ENCODE results near the gene CACNA1S.

CACNA1S gene

DNA sequence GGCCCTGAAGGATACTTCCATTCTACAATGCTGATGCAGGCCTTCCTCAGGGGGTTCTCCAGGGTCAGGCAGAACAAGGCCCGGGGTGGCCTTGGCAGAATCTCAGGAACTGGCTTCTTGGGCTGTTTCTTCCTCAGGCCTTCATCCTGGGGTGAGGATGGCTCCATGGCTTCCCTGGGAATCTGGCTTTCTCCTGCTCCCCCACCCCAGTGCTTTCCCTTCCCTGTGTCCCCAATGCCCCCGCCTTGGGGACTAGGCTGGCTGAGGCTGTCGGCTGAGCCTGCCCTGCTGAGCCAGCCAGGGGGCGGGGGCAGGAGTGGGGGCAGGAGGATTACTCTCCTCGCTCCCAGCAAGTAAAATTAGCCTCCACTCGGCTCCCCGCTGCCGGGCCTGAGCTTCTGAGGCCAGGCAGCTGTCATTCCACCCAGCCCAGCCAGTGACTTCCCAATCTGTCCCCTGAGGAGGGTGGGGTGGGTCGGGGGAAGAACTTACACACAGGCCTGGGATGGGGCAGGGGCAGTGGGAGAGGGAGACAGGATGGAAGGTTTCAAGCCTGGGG lies at the start of gene CACNA1S:
CACNA1S (minus strand) TSS at position 254 of the 559 bp plus-strand sequence; CDS start at position 167, 87 bp downstream.
- DNase-seq (ENCODE audit: low read depth) = no peak

DNA sequence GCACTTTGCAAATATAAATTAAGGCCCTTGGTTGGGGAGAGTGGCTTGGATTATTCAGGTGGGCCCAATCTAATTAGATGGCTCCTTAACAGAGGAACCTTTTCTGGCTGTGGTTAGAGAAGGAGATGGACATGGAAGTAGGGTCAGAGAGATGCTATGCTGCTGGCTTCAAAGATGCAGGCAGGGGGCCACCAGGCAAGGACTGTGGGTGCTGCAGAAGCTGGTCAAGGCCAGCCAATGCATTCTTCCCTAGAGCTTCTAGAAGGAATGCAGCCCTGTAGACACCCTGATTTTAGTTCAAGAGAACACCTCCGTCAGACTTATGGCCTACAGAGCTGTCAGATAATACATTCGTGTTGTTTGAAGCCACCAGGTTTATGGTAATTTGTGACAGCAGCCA lies 45.7 kb upstream of the CACNA1S start:
- DNase-seq (ENCODE audit: low read depth) = no peak

- no peak for DNase-seq (ENCODE audit: low read depth)
Observed at GRCh38 chr1:201156819-201157218, 44.6 kb upstream of the CACNA1S start.

- DNase-seq (ENCODE audit: low read depth) = no peak
Observed at GRCh38 chr1:201156346-201156745, 44.1 kb upstream of the CACNA1S start.

GRCh38 chr1:201155354-201155753 lies 43.1 kb upstream of the CACNA1S start:
- DNase-seq (ENCODE audit: low read depth) = no peak

GRCh38 chr1:201154389-201155165 lies 42.4 kb upstream of the CACNA1S start, which contains the start of gene TMEM9:
Gene TMEM9, minus strand, starts transcription at chr1:201154474. Its CDS starts 551 bp downstream, at chr1:201153923.
- peak; percentile 91 for DNase-seq (ENCODE audit: low read depth)

- DNase-seq (ENCODE audit: low read depth) = no peak
Observed at GRCh38 chr1:201153474-201154388, 41.5 kb upstream of the CACNA1S start.

DNA sequence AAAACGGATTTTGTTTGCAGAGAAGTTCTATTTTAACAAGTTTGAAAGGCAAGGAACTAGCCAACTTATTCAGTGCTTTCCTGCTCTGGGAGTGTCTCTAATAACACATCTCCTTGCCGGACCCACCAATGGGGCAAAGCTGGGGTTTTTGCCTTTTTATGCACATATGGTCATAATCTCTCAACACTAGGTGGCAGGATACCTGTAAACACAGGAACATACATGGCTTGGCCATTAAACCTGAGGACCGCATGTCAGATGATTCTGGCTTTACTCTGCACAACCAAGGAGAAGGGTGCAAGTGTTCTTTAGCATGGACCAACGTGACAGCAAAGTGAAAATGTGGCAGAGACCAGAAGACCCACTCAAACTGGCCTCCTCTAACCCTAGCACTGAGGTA lies 37.2 kb upstream of the CACNA1S start:
- peak; percentile 27 for DNase-seq (ENCODE audit: low read depth)

- no peak for DNase-seq (ENCODE audit: low read depth)
Observed at GRCh38 chr1:201147396-201148015, 35.3 kb upstream of the CACNA1S start.

- no peak for DNase-seq (ENCODE audit: low read depth)
Observed at GRCh38 chr1:201146626-201147390, 34.6 kb upstream of the CACNA1S start.

GRCh38 chr1:201145816-201146215 lies 33.6 kb upstream of the CACNA1S start:
- DNase-seq (ENCODE audit: low read depth) = no peak

DNA sequence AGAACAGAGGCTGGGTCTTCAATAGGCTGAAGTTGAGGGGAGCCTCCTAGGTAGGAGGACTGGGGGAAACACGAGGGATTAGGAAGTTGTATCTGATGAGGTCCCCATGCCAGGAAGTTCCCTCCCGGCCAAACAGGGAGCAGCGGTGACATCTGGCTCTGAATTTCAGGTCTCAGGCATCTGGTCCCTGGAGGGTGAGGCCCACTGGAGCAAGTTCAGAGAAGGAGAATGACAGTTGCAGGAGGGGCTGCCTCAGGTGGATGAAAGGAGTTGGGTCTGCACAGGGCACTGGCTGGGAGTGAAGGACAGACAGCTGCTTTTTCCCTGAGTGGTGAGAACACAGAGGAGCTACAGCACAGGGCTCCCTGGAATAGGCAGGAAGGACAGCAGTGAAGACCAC lies 32.9 kb upstream of the CACNA1S start:
- no peak for DNase-seq (ENCODE audit: low read depth)

DNA sequence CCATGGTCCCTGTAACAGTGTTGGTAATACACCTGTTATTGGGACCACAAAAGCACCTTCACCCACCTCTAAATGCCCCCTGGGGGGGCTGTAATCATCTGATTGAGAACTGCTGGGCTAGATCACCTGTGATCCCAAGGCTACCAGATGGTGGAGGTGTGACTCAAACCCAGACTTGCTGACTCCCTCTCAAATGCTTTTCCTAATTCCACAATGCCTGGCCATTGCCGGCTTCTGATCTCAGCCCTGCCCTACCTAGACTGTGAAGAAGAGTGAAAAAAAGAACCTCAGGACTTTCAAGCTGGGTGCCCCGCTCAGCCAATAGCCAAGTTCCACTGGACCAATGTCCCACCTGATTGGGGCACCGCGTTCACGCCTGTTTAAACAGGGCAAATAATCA lies 32.5 kb upstream of the CACNA1S start:
- DNase-seq (ENCODE audit: low read depth) = no peak

- DNase-seq (ENCODE audit: low read depth) = no peak
Observed at GRCh38 chr1:201143726-201144635, 31.8 kb upstream of the CACNA1S start.

DNA sequence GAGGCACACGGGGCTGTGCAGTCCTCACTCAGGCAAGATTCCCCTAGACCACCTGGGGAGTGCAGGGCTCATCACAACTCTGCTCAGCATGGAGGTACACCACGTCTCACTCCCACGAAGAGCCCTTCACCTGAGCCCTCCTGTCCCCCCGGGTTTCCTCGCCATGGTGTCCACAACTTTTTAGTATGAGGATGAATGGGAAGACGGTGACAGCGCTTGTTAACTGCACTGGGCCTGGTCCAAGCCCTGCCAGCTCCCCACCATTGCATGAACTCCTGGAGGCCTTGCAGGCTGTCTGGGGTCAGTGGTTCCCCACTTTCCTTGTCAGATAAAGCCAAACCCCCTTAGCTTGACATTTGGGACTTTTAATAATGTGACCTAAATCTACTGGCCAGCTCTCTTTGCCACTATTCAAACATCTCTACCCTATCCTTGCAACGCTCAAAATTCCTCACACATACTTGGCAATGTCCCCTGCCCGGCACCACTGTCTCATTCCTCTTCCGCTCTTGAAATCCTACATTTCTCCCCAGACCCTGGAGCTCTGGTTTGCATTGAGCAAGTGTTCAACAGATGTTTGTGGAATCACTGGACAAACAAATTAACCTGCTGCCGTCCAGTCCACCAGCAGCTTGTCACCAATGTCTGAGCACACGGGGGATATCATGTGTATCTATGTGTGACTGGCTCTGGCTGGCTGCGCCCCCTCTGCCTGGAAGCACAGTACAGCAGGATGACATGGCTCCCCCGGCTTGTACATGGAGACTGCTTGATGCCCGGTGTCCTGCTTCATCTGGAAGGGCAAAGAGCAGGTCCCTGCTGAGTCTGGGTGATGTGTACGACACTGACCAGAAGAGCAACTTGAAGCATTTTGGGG lies 30.9 kb upstream of the CACNA1S start:
- peak; percentile 23 for DNase-seq (ENCODE audit: low read depth)

DNA sequence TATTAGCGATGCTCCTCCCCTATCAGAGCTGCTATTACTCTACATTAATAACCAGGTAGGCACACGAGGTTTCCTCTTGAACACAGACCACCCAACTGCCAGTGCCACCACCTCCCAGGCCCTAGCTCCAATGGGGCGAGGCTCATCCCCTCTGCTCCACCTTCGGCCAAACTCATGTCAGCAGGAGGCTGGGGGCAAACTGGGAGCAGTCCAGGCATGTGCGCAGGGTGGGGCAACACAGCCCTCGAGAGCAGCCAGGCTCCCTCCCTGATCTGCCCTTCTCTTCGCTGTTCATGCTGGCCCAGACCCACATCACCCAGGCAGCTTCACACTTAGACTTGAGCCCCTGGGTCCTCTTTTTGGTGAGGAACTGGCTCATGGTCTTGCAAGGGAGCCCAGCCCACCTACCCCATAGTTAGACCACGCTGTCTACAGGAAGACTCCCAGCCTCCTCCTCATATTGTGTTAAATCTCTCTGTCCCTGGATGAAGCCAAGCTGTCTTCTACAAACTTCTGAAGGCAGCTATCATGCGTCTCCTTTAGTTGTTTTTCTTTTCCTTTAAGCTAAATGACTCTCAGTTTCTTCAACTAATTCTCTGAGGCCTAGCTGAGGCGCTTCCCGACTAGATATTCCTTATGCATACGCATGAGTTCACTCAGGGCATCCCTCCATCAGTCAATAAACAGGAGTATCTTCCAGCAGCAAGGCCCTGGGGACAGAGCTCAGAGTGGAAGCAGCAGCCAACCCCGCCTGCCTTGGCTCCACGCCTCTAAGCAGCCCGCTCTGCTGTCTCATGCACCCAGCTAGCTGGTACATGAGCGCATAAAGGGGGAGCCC lies 30.0 kb upstream of the CACNA1S start:
- peak; percentile 18 for DNase-seq (ENCODE audit: low read depth)

DNA sequence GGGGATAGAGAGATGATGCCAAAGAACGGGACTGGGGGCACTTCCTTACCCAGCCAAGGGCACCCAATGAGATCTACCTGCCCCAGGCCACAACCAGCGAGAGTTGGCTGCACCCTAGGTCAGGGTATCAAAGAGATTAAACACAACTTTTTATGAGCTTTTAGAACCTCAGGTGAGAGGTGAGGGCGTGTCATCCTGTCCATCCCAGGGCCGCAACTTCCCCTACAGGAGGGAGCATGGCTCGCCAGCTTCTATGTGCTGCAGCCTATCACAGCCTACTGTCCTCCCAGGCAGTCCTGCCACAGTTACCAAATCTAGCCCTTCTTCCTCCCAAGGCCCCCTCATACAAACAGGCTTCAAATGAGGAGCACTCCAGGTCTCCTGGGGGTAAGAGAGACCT lies 29.2 kb upstream of the CACNA1S start:
- DNase-seq (ENCODE audit: low read depth) = no peak

- no peak for DNase-seq (ENCODE audit: low read depth)
Observed at GRCh38 chr1:201140941-201141260, 28.7 kb upstream of the CACNA1S start.

Measured in fibroblast of gingiva (primary cell).